Esophagus muscularis mucosa (tissue), 4 donors: Measurements from ENCODE around the gene EDA.

Experiments
- EP300 ChIP-seq: sonication (generic); formaldehyde crosslinking; IDR thresholded peaks from one replicate; pipeline ENCODE4 v1.6.1; 2017; ENCODE audit warnings: antibody characterized with exemption
- POLR2AphosphoS5 ChIP-seq, 2 donors: sonication (generic); formaldehyde crosslinking; IDR thresholded peaks; one replicate each; pipeline ENCODE4 v1.6.1; 2017; ENCODE audit warnings: antibody characterized with exemption in 2 of 2
- TF ChIP-seq, protein P1 (sequence below), 3 experiments: fragments of 200-600 bp in 2 of 3; fragments of 450-650 bp in 1 of 3; sonication (generic) in 2 of 3; IDR thresholded peaks; one replicate each; pipeline ENCODE4 v1.5.1; 2017 to 2019; ENCODE audit warnings: antibody characterized with exemption in 3 of 3, mild to moderate bottlenecking in 2 of 3, moderate library complexity in 1 of 3

DNA sequence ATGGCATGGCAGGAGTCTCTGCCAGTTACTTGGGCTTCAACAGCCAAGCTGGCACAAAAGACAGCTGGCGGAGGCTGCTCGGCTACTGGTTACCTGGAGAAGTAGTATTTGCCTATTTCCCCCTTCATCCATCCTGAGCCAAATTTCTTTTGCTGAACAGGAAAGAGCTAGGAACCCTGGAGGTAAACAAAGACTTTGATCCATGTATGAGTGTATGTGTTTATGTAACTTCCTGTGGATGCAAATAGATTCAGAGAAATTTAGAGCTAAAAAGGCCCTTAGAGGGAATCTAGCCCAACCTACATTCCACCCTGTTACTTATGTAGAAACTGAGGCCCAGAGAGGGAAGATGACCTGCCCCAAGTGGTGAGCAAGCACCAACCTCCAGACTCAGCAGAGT lies 422.6 kb downstream of the EDA start:
- TF ChIP-seq POLR2AphosphoS5 (IDR thresholded peaks at IDR 0.05), result no peak
- TF ChIP-seq, protein P1, sequence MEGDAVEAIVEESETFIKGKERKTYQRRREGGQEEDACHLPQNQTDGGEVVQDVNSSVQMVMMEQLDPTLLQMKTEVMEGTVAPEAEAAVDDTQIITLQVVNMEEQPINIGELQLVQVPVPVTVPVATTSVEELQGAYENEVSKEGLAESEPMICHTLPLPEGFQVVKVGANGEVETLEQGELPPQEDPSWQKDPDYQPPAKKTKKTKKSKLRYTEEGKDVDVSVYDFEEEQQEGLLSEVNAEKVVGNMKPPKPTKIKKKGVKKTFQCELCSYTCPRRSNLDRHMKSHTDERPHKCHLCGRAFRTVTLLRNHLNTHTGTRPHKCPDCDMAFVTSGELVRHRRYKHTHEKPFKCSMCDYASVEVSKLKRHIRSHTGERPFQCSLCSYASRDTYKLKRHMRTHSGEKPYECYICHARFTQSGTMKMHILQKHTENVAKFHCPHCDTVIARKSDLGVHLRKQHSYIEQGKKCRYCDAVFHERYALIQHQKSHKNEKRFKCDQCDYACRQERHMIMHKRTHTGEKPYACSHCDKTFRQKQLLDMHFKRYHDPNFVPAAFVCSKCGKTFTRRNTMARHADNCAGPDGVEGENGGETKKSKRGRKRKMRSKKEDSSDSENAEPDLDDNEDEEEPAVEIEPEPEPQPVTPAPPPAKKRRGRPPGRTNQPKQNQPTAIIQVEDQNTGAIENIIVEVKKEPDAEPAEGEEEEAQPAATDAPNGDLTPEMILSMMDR (IDR thresholded peaks at IDR 0.05), result no peak
- TF ChIP-seq EP300, result no peak
